ES-I3 (cell line): ENCODE results near the gene FOXF2.
A peak's percentile ranks its signal among the peaks of the same experiment; 100 is the strongest.

Source experiments
- H3K36me3 ChIP-seq: 2 replicates; pipeline ENCODE4 v1.6.1; 2013; ENCODE audit warnings: mild to moderate bottlenecking, low read length, control low read depth, moderate library complexity; ENCODE audit not compliant: insufficient read depth
- H3K4me1 ChIP-seq: 2 replicates; pipeline ENCODE4 v1.6.1; 2013; ENCODE audit warnings: mild to moderate bottlenecking, control low read depth, low read length; ENCODE audit not compliant: insufficient read depth
- H3K9ac ChIP-seq: 2 replicates; pipeline ENCODE4 v1.6.1; 2013; ENCODE audit warnings: low read depth, mild to moderate bottlenecking, low read length, moderate library complexity
- H3K9me3 ChIP-seq: 2 replicates; pipeline ENCODE4 v1.6.1; 2013; ENCODE audit warnings: mild to moderate bottlenecking, low read length, moderate library complexity; ENCODE audit not compliant: control insufficient read depth, insufficient read depth

Gene FOXF2

GRCh38 chr6:1392813-1393640 lies 3.7 kb downstream of the FOXF2 start:
- H3K9ac ChIP-seq = peak overlapping the region; percentile 21; the same call in 1 of the 2 replicates
- H3K4me1 ChIP-seq = peaks cover 14% of the 10 kb centered on the region
- no peaks in the 10 kb centered on the region for H3K9me3 ChIP-seq
- no peaks in the 10 kb centered on the region for H3K36me3 ChIP-seq

GRCh38 chr6:1393641-1394283 lies 4.4 kb downstream of the FOXF2 start:
- Histone ChIP-seq H3K9me3 (no peaks in the 10 kb centered on the region), H3K9ac (no peak overlapping the region; the same call in 1 of the 2 replicates), H3K36me3 (no peaks in the 10 kb centered on the region), H3K4me1 (peaks cover 8% of the 10 kb centered on the region)

- Histone ChIP-seq H3K4me1 (peaks cover 14% of the 10 kb centered on the region), H3K9ac (no peak overlapping the region), H3K36me3 (no peaks in the 10 kb centered on the region), H3K9me3 (no peaks in the 10 kb centered on the region)
These were observed 5.4 kb downstream of the FOXF2 start for GRCh38 chr6:1394514-1395463.

GRCh38 chr6:1395506-1395905 lies 6.1 kb downstream of the FOXF2 start:
- H3K36me3 ChIP-seq = no peaks in the 10 kb centered on the region
- peaks cover 14% of the 10 kb centered on the region for H3K4me1 ChIP-seq
- H3K9me3 ChIP-seq = no peaks in the 10 kb centered on the region
- no peak overlapping the region for H3K9ac ChIP-seq

- Histone ChIP-seq H3K9me3 (no peaks in the 10 kb centered on the region), H3K9ac (no peak overlapping the region; the same call in 1 of the 2 replicates), H3K36me3 (no peaks in the 10 kb centered on the region), H3K4me1 (peaks cover 11% of the 10 kb centered on the region)
These were observed 6.8 kb downstream of the FOXF2 start for GRCh38 chr6:1395941-1396908.

GRCh38 chr6:1396952-1397868 lies 7.8 kb downstream of the FOXF2 start:
- no peaks in the 10 kb centered on the region for H3K36me3 ChIP-seq
- no peaks in the 10 kb centered on the region for H3K9me3 ChIP-seq
- H3K9ac ChIP-seq = no peak overlapping the region; the same call in 1 of the 2 replicates
- H3K4me1 ChIP-seq = peaks cover 16% of the 10 kb centered on the region

- no peak overlapping the region for H3K9ac ChIP-seq
- no peaks in the 10 kb centered on the region for H3K36me3 ChIP-seq
- peaks cover 16% of the 10 kb centered on the region; the same call in 1 of the 2 replicates for H3K4me1 ChIP-seq
- no peaks in the 10 kb centered on the region for H3K9me3 ChIP-seq
These were observed 9.9 kb downstream of the FOXF2 start for GRCh38 chr6:1399085-1399780.

GRCh38 chr6:1400126-1400850 lies 10.9 kb downstream of the FOXF2 start:
- no peak overlapping the region for H3K9ac ChIP-seq
- H3K4me1 ChIP-seq = peaks cover 12% of the 10 kb centered on the region; the same call in 1 of the 2 replicates
- no peaks in the 10 kb centered on the region for H3K36me3 ChIP-seq
- H3K9me3 ChIP-seq = no peaks in the 10 kb centered on the region

- no peak overlapping the region for H3K9ac ChIP-seq
- no peaks in the 10 kb centered on the region for H3K36me3 ChIP-seq
- H3K4me1 ChIP-seq = peaks cover 12% of the 10 kb centered on the region; the same call in 1 of the 2 replicates
- H3K9me3 ChIP-seq = no peaks in the 10 kb centered on the region
These were observed 13.0 kb downstream of the FOXF2 start for GRCh38 chr6:1402369-1402768.

- Histone ChIP-seq H3K36me3 (no peaks in the 10 kb centered on the region), H3K9ac (no peak overlapping the region), H3K4me1 (peaks cover 12% of the 10 kb centered on the region; the same call in 1 of the 2 replicates), H3K9me3 (no peaks in the 10 kb centered on the region)
These were observed 13.5 kb downstream of the FOXF2 start for GRCh38 chr6:1402868-1403267.

- no peaks in the 10 kb centered on the region for H3K36me3 ChIP-seq
- H3K9me3 ChIP-seq = no peaks in the 10 kb centered on the region
- H3K4me1 ChIP-seq = peaks cover 15% of the 10 kb centered on the region
- no peak overlapping the region for H3K9ac ChIP-seq
These were observed 14.7 kb downstream of the FOXF2 start for GRCh38 chr6:1403851-1404712.
